Measurements from ENCODE around the gene NOVA2.

Gene NOVA2, protein sequence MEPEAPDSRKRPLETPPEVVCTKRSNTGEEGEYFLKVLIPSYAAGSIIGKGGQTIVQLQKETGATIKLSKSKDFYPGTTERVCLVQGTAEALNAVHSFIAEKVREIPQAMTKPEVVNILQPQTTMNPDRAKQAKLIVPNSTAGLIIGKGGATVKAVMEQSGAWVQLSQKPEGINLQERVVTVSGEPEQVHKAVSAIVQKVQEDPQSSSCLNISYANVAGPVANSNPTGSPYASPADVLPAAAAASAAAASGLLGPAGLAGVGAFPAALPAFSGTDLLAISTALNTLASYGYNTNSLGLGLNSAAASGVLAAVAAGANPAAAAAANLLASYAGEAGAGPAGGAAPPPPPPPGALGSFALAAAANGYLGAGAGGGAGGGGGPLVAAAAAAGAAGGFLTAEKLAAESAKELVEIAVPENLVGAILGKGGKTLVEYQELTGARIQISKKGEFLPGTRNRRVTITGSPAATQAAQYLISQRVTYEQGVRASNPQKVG

DNA sequence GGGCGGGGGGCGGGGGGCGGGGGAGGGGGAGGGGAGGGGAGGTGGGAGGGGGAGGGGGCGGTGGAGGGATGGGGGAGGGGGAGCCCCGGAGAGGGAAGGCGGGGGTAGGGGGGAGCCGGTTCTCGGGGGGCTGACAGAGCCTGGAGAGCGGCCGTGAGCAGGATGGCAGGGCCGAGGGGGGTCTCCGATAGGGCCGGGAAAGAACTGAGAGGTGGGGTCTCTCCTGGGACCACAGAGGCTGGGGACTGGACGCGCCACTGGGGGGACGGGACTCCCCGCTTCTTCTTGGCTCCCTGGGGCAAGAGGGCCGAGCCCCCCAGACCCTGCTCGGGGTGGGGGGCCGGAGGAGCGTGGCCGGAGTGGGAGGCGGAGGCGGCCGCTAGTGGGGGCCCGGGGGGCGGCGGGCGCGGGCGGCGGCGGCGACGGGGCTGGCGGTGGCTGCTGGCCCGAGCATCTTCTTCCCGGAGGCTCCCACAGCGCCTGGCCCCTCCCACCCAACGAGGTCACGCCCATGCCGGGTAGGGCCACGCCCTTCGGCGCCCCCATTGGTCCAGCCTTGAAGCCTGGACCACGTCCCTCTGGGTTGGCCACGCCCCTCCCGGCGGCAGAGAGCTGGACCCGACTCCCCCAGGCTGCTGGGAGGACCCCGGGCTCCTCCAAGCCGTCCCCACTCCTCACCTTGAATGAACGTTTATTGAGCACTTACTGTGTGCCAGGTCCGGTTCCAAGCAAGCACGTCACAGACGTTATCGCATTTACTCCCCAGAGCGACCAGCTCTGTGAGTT, at the start of gene NOVA2:
Gene NOVA2, minus strand, starts transcription at position 313 of the 786 bp plus-strand sequence. CDS start 514 bp downstream, outside the sequence.
- DNase-seq (ENCODE audit: low spot score) = no peak
- Histone ChIP-seq H3K27ac (peak within 1 kb of the TSS in 1 of 2 donors; percentile 75), H3K4me3 (peak within 1 kb of the TSS; percentile 66)
- TF ChIP-seq, protein P1, sequence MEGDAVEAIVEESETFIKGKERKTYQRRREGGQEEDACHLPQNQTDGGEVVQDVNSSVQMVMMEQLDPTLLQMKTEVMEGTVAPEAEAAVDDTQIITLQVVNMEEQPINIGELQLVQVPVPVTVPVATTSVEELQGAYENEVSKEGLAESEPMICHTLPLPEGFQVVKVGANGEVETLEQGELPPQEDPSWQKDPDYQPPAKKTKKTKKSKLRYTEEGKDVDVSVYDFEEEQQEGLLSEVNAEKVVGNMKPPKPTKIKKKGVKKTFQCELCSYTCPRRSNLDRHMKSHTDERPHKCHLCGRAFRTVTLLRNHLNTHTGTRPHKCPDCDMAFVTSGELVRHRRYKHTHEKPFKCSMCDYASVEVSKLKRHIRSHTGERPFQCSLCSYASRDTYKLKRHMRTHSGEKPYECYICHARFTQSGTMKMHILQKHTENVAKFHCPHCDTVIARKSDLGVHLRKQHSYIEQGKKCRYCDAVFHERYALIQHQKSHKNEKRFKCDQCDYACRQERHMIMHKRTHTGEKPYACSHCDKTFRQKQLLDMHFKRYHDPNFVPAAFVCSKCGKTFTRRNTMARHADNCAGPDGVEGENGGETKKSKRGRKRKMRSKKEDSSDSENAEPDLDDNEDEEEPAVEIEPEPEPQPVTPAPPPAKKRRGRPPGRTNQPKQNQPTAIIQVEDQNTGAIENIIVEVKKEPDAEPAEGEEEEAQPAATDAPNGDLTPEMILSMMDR (IDR thresholded peaks at IDR 0.05) = no peak

DNA sequence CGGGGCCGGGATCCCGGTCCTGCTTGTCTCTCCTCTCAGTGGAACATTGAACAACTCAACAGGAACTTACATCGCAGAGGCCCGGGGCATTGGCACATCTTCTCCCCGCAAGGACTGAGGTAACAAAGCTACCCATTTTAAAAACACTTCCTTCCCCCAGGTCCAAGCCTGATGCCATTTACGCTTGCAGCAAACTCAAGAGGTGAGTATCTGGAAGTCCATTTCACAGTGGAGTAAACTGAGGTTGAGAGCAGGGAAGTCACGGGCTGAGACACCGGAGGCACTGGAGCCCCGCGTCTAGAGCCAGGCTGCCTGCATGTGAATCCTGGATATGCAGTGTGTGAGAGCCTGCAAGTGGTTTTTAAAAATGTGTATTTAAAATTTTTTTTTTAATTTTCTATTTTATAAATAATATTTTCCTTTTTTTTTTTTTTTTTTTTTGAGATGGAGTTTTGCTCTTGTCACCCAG, 49.7 kb upstream of the NOVA2 start:
- Histone ChIP-seq H3K27ac (no peak overlapping the region), H3K4me3 (no peak overlapping the region)
- no peak for DNase-seq (ENCODE audit: low spot score)
- TF ChIP-seq, protein P1 (IDR thresholded peaks at IDR 0.05) = no peak

DNA sequence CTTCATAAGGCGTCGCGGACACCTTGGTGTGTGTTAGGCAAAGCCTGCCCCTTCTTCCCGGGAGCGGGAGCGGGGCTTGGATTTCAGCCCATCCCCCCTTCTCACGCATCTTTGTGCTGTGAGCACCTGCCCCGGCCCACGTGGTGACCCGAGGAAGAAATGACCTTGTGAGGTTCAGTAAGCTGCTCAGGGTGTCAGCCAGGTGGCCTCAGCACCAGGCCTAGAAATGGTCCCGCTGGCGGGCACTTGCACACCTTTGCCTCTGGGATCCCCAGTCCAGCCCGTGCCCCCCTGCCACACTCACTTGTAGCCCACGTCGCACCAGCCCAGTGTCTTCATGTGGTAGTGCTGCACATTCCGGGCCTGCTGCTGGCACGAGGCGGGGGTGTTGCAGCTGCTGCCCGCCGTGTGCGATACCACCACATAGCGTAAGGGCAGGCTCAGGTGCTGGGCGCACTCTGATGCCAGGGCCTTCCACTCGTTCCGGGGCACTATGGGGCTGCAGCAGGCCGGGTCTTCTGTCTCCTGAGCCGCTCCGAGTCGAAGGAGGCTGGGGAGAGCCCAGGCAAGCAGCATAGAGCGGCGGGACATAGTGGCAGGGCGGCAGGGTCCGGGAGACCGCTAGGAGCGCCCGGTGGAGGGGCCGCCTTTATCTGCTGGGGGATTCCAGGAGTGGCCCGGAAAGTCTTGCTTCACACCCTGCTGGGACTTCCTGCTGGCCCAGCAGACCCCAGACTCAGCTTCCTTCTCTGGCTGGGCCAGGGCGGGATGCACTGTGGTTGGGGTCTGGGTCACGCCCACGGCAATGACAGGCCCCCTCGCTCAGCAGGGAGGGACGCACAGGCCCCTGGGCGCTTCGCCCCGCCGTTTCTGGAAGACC, 49.0 kb upstream of the NOVA2 start, which contains the start of gene PGLYRP1:
Gene PGLYRP1, minus strand, starts transcription at position 623 of the 880 bp plus-strand sequence. Its CDS starts 32 bp downstream, at position 591.
- TF ChIP-seq, protein P1 (IDR thresholded peaks at IDR 0.05) = no peak
- Histone ChIP-seq H3K4me3 (no peak within 1 kb of the TSS), H3K27ac (no peak within 1 kb of the TSS)
- DNase-seq (ENCODE audit: low spot score) = no peak

DNA sequence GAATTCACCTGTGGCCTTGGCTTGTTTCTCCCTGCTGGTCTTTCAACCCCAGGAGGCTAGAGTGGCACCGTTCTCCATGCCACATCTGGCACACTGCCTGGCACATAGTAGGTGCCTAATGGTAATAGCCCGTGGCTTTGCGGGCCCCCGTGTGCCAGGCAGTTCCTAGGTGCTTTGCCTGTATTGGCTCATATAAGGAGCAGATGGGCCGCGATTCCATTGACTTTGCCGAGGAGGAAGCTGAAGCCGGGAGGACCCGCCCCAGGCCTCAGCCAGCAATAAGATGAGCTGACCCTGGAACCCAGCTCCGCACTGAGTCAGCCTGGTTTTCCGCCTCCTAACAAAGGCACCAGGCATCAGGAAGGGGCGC, 48.4 kb upstream of the NOVA2 start:
- Histone ChIP-seq H3K4me3 (no peak overlapping the region), H3K27ac (no peak overlapping the region)
- no peak for DNase-seq (ENCODE audit: low spot score)
- TF ChIP-seq, protein P1 (IDR thresholded peaks at IDR 0.05) = no peak

DNA sequence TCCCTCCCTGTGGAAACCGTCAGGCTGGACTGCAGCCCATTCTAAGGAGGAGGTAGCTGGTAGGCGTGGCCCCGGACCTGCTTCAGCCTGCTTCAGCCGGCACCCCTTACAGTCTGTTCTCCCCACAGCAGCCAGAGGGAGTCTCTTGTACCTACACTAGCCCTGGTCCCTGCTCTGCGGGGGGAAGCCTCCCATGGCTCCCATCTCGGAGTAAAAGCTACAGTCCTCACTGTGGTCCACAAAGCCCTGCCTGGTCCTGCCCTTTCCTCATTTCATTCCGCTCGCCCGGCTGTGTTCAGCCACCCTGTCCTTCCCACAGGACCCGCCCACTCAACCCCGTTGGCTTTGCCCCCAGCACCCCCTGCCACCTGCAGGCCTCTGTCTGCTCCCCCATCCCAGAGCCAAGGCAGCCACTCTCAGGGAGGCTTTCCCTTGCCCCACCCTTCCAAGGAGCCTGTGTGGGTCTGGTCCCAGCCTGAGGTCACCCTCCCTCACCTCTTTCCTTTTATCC, 47.9 kb upstream of the NOVA2 start:
- no peak for DNase-seq (ENCODE audit: low spot score)
- no peak overlapping the region for H3K27ac ChIP-seq
- TF ChIP-seq, protein P1 (IDR thresholded peaks at IDR 0.05) = no peak
- H3K4me3 ChIP-seq = no peak overlapping the region

DNA sequence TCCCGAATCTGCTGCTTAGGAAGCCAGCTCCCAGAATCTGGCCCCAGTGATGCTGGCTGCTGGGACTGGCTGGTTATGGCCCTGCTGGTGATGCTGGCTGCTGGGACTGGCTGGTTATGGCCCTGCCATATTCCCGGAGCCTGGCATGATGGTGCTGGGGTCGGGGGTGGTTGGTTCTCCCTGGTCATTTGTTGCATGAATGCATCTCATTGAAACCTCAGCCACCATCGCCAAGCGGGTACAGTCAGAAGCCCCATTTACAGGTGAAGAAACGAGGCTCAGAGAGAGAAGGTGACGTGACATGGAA, 47.1 kb upstream of the NOVA2 start:
- Histone ChIP-seq H3K27ac (no peak overlapping the region), H3K4me3 (no peak overlapping the region)
- TF ChIP-seq, protein P1 (IDR thresholded peaks at IDR 0.05) = no peak
- DNase-seq (ENCODE audit: low spot score) = no peak
